Mesangial cell (primary cell): ENCODE data around the gene TTR. TPM values are rescaled to one million over a fixed set of nuclear protein-coding genes. Genes with fewer than 3 reads are reported as not detected.

Source experiments
- total RNA-seq: library from RNA; depleted of rRNA; stranded (reverse); fragments of >200 nt; gene quantifications from 2 replicates; pipeline ENCODE4 v1.2.3, GENCODE V29; 2015

TTR gene
- total RNA-seq: not detected in 2 replicates

GRCh38 chr18:31591628-31592027 is at the start of gene TTR:
TTR (plus strand) TSS chr18:31591877; CDS start chr18:31591903, 26 bp downstream.

Other genes with a start within 250 kb of the TTR start
- under 0.01 TPM in 1 of 2 replicates, not detected in the other for gene DSG4, start 215.1 kb upstream of the TTR start, total RNA-seq
- gene DSG3, start 144.1 kb upstream of the TTR start, total RNA-seq: not detected in 2 replicates
- gene DSG2, start 93.7 kb upstream of the TTR start, total RNA-seq: 52.9 and 60.3 TPM in 2 replicates
- 3.0 and 6.4 TPM in 2 replicates for gene B4GALT6, start 92.7 kb downstream of the TTR start, total RNA-seq
- gene SLC25A52, start 169.0 kb downstream of the TTR start, total RNA-seq: not detected in 2 replicates